ENCODE data around the gene GUCA1A. TPM values are rescaled to one million over a fixed set of nuclear protein-coding genes. Genes with fewer than 3 reads are reported as not detected.
"Not testable (repeated sequence)": the region's sequence is repeated elsewhere in the genome, so short reads cannot be mapped to it uniquely, and the experiment has no call there.

GUCA1A gene
- total RNA-seq, 1 experiment from 2014 or later: not detected

GRCh38 chr6:42201382-42201781, 28.2 kb downstream of the GUCA1A start:
- in situ Hi-C loops (cut with HindIII; ENCODE audit: low pct_unique_long_range_greater_than_20kb, low sequenced_read_pairs) (no loop called here), intact Hi-C loops (cut with micrococcal nuclease; ENCODE audit: unreplicated experiment) (no loop called here)
- no peak for DNase-seq (ENCODE audit: low read depth, low spot score)
- Histone ChIP-seq H3K4me1 (ENCODE audit: control insufficient read depth, insufficient read depth, low read length) (peaks cover 5% of the 10 kb centered on the region; the same call in 1 of the 2 replicates), H3K9me3 (ENCODE audit: control insufficient read depth, insufficient read depth, low read depth, low read length) (no peaks in the 10 kb centered on the region), H3K4me3 (ENCODE audit: low read depth in 2 of 2, low read length in 2 of 2) (no peak overlapping the region), H3K36me3 (ENCODE audit: control insufficient read depth, insufficient read depth, low read length) (no peaks in the 10 kb centered on the region), H3K27me3 (ENCODE audit: control insufficient read depth, insufficient read depth, low read length) (no peaks in the 10 kb centered on the region), H3K27ac (ENCODE audit: low read length) (peak overlapping the region; percentile 32)
- TF ChIP-seq TCF7L2 (IDR thresholded peaks at IDR 0.05; ENCODE audit: low read depth, low read length) (no peak), REST (IDR thresholded peaks at IDR 0.05; ENCODE audit: insufficient read depth in 1 of 2, low read depth in 2 of 2, low read length in 1 of 2) (no peak), POLR2AphosphoS5 (IDR thresholded peaks at IDR 0.05; ENCODE audit: low read depth, low read length) (no peak), SIN3A (IDR thresholded peaks at IDR 0.05; ENCODE audit: borderline replicate concordance, insufficient read depth, low read depth, low read length) (no peak)
- ChIA-PET POLR2A (no interaction called here), CTCF (no interaction called here)
- no TSS peak for BruUV-seq (replicated peaks)
- no peak for ATAC-seq

- peak; percentile 30; the same call in 1 of the 2 replicates for TF ChIP-seq POLR2AphosphoS5 (IDR thresholded peaks at IDR 0.05; ENCODE audit: low read depth, low read length)
- POLR2A ChIA-PET; ATAC-seq; in situ Hi-C loops (cut with HindIII; ENCODE audit: low pct_unique_long_range_greater_than_20kb, low sequenced_read_pairs); H3K27me3 ChIP-seq (ENCODE audit: control insufficient read depth, insufficient read depth, low read length); H3K36me3 ChIP-seq (ENCODE audit: control insufficient read depth, insufficient read depth, low read length); DNase-seq (ENCODE audit: low read depth, low spot score); H3K9me3 ChIP-seq (ENCODE audit: control insufficient read depth, insufficient read depth, low read depth, low read length); BruUV-seq (replicated peaks); H3K4me3 ChIP-seq (ENCODE audit: low read depth in 2 of 2, low read length in 2 of 2); H3K4me1 ChIP-seq (ENCODE audit: control insufficient read depth, insufficient read depth, low read length); intact Hi-C loops (cut with micrococcal nuclease; ENCODE audit: unreplicated experiment): not testable (repeated sequence)
- CTCF ChIA-PET: interaction anchor here (1.0 kb wide), 1 partner anchor 330 kb away, joined by 3 read pairs; no protein-coding TSS in a partner anchor
- H3K27ac ChIP-seq (ENCODE audit: low read length): peak overlapping the region; percentile 45; the same call in 1 of the 2 replicates
Measured at GRCh38 chr6:42202131-42202915, 29.2 kb downstream of the GUCA1A start.

DNA sequence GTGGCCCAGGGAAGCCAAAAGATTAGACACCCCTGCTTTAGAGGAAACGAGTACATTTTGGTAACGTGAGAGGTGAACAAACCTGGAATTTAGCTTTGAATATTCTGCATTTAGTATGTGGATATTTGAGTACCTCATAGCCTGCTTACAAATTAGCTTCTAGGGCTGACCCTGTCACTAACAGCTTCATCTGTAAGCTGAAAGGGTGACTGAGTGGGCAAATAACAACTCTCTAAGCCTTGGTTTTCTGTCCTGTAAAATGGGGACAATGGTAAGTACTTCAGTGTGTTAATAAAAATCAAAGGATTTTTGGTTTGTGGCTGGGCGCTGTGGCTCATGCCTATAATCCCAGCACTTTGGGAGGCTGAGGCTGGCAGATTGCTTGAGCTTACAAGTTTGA, 30.0 kb downstream of the GUCA1A start:
- intact Hi-C loops (cut with micrococcal nuclease; ENCODE audit: unreplicated experiment): no loop called here
- TF ChIP-seq TCF7L2 (IDR thresholded peaks at IDR 0.05; ENCODE audit: low read depth, low read length) (no peak), POLR2AphosphoS5 (IDR thresholded peaks at IDR 0.05; ENCODE audit: low read depth, low read length) (no peak), SIN3A (IDR thresholded peaks at IDR 0.05; ENCODE audit: borderline replicate concordance, insufficient read depth, low read depth, low read length) (no peak), REST (IDR thresholded peaks at IDR 0.05; ENCODE audit: insufficient read depth in 1 of 2, low read depth in 2 of 2, low read length in 1 of 2) (no peak), CTCF (IDR thresholded peaks at IDR 0.05) (no peak)
- BruUV-seq (replicated peaks): no TSS peak
- H3K36me3 ChIP-seq (ENCODE audit: control insufficient read depth, insufficient read depth, low read length): peaks cover 4% of the 10 kb centered on the region; the same call in 1 of the 2 replicates
- no peaks in the 10 kb centered on the region for H3K27me3 ChIP-seq (ENCODE audit: control insufficient read depth, insufficient read depth, low read length)
- H3K4me1 ChIP-seq (ENCODE audit: control insufficient read depth, insufficient read depth, low read length): peaks cover 5% of the 10 kb centered on the region; the same call in 1 of the 2 replicates
- POLR2A ChIA-PET: interaction anchor here (0.6 kb wide), 2 partner anchors 41 to 54 kb away, joined by 3 to 6 read pairs; no protein-coding TSS in a partner anchor
- H3K9me3 ChIP-seq (ENCODE audit: control insufficient read depth, insufficient read depth, low read depth, low read length): no peaks in the 10 kb centered on the region
- CTCF ChIA-PET: interaction anchor here (1.0 kb wide), 1 partner anchor 329 kb away, joined by 3 read pairs; no protein-coding TSS in a partner anchor
- ATAC-seq (no peak), DNase-seq (ENCODE audit: low read depth, low spot score) (no peak)
- H3K4me3 ChIP-seq (ENCODE audit: low read depth in 2 of 2, low read length in 2 of 2): no peak overlapping the region
- H3K27ac ChIP-seq (ENCODE audit: low read length): 0 out of 2 replicates have a peak overlapping the region, but pooled peaks have one; percentile 17
- in situ Hi-C loops (cut with HindIII; ENCODE audit: low pct_unique_long_range_greater_than_20kb, low sequenced_read_pairs): no loop called here

All from Panc1 (cell line).